ENCODE data around the gene STRAP. TPM values are rescaled to one million over a fixed set of nuclear protein-coding genes. Genes with fewer than 3 reads are reported as not detected.

The STRAP gene
- total RNA-seq, 1 donor = 69.5 TPM

DNA sequence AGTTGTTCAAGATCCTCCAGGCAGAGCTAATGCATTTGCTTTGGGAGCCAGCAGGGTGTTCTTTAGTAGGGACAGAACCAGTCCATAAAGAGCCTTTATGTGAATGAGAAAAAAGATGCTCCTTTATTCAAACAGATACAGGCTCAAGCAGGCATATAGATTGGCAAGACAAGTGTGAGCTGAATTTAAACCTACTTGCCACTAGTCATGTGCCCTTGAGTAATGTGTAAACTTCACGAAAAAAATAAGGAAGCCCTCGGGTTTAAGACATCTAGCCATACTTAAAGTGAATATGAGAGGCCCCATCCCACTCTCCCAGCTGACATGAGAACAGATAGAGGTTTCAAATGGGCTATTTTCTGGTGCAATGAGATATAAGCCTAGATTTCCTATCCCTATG is 43.1 kb upstream of the STRAP start:
- H3K27ac ChIP-seq (ENCODE audit: low read depth, low read length) = no peak overlapping the region
- H2AFZ ChIP-seq (ENCODE audit: low read length) = no peak overlapping the region
- TF ChIP-seq, protein P1, sequence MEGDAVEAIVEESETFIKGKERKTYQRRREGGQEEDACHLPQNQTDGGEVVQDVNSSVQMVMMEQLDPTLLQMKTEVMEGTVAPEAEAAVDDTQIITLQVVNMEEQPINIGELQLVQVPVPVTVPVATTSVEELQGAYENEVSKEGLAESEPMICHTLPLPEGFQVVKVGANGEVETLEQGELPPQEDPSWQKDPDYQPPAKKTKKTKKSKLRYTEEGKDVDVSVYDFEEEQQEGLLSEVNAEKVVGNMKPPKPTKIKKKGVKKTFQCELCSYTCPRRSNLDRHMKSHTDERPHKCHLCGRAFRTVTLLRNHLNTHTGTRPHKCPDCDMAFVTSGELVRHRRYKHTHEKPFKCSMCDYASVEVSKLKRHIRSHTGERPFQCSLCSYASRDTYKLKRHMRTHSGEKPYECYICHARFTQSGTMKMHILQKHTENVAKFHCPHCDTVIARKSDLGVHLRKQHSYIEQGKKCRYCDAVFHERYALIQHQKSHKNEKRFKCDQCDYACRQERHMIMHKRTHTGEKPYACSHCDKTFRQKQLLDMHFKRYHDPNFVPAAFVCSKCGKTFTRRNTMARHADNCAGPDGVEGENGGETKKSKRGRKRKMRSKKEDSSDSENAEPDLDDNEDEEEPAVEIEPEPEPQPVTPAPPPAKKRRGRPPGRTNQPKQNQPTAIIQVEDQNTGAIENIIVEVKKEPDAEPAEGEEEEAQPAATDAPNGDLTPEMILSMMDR (IDR thresholded peaks at IDR 0.05; ENCODE audit: extremely low read depth, low read depth, low read length) = no peak
- peaks cover 34% of the 10 kb centered on the region for H3K4me1 ChIP-seq (ENCODE audit: insufficient read depth, low read length)
- H3K9me3 ChIP-seq (ENCODE audit: low read depth, low read length) = no peaks in the 10 kb centered on the region
- no peak overlapping the region for H3K4me3 ChIP-seq (ENCODE audit: insufficient read depth, low read length)
- no peaks in the 10 kb centered on the region for H3K36me3 ChIP-seq (ENCODE audit: insufficient read depth, low read length)
- no peaks in the 10 kb centered on the region for H3K27me3 ChIP-seq (ENCODE audit: insufficient read depth, low read length)
- DNase-seq (ENCODE audit: insufficient read length, low spot score, missing footprints) = no peak
- H4K20me1 ChIP-seq (ENCODE audit: insufficient read depth, low read length) = no peaks in the 10 kb centered on the region
- H3K4me2 ChIP-seq (ENCODE audit: insufficient read depth, low read length) = no peak overlapping the region
- H3K79me2 ChIP-seq (ENCODE audit: insufficient read depth, low read length) = no peaks in the 10 kb centered on the region

DNA sequence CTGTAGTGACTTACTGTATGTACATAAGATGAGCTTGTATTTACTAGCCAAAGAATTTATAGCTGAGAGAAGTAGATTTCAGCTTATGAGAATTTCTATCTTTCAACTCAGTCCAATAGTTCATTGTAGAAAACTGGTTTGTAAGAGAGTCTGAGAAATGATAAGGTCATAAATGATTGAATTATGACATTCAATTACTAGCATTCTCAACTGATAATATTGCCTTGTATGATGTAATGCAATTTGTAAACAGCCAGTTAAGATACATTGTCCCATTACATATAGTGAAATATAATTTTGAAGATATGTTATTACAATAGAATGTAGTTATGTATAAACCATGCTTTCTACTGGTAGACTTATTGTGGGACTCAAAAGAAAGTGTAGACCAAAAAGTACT is 42.5 kb upstream of the STRAP start:
- Histone ChIP-seq H3K9me3 (ENCODE audit: low read depth, low read length) (no peaks in the 10 kb centered on the region), H3K4me1 (ENCODE audit: insufficient read depth, low read length) (peaks cover 34% of the 10 kb centered on the region), H2AFZ (ENCODE audit: low read length) (no peak overlapping the region), H3K4me2 (ENCODE audit: insufficient read depth, low read length) (no peak overlapping the region), H3K36me3 (ENCODE audit: insufficient read depth, low read length) (no peaks in the 10 kb centered on the region), H3K27ac (ENCODE audit: low read depth, low read length) (no peak overlapping the region), H4K20me1 (ENCODE audit: insufficient read depth, low read length) (no peaks in the 10 kb centered on the region), H3K4me3 (ENCODE audit: insufficient read depth, low read length) (no peak overlapping the region), H3K79me2 (ENCODE audit: insufficient read depth, low read length) (no peaks in the 10 kb centered on the region), H3K27me3 (ENCODE audit: insufficient read depth, low read length) (no peaks in the 10 kb centered on the region)
- DNase-seq (ENCODE audit: insufficient read length, low spot score, missing footprints) = no peak
- TF ChIP-seq, protein P1 (IDR thresholded peaks at IDR 0.05; ENCODE audit: extremely low read depth, low read depth, low read length) = no peak

DNA sequence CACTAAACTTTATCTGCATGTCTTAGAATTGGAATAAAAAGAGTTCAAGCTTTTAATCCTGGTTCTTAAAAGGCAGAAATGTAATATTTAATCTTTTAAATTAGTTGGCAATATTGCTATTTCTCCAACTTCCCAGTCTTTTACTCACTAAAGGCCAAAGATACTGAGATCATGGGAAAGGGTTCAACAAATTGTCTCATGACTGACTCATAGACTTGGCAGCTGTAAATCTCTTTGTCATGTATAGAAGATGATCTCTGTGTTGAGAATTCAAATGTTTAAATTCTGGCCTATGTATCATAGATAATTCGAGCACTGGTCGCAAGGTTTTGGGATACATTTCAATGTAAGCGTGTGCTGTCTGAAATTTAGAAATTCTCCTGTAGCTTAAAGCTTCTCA is 40.1 kb upstream of the STRAP start:
- TF ChIP-seq, protein P1 (IDR thresholded peaks at IDR 0.05; ENCODE audit: extremely low read depth, low read depth, low read length) = no peak
- Histone ChIP-seq H3K79me2 (ENCODE audit: insufficient read depth, low read length) (no peaks in the 10 kb centered on the region), H4K20me1 (ENCODE audit: insufficient read depth, low read length) (no peaks in the 10 kb centered on the region), H3K36me3 (ENCODE audit: insufficient read depth, low read length) (no peaks in the 10 kb centered on the region), H3K27me3 (ENCODE audit: insufficient read depth, low read length) (no peaks in the 10 kb centered on the region), H3K4me1 (ENCODE audit: insufficient read depth, low read length) (peaks cover 32% of the 10 kb centered on the region), H3K9me3 (ENCODE audit: low read depth, low read length) (no peaks in the 10 kb centered on the region), H3K4me2 (ENCODE audit: insufficient read depth, low read length) (peak overlapping the region; percentile 7), H2AFZ (ENCODE audit: low read length) (peak overlapping the region; percentile 25), H3K4me3 (ENCODE audit: insufficient read depth, low read length) (no peak overlapping the region), H3K27ac (ENCODE audit: low read depth, low read length) (peak overlapping the region; percentile 95)
- DNase-seq (ENCODE audit: insufficient read length, low spot score, missing footprints) = peak; percentile 72

DNA sequence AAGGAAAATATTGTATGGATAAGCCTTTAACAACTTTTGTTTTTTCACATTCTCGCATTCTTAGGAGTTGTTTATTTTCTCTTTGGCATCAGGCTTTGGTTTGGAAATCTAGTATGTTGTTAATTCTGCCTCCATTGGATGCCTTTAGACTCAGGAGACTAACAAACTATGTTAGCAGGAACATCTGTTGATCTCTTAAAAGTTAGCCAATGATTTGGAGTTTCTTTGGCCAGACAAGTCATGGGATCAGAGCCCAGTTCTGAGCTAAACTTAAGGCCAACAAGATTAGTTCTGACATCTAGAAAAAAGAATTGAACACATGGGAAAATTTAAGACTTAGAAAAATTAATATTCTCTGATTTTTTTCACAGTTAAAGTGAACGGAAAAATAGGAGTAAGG is 35.3 kb upstream of the STRAP start:
- Histone ChIP-seq H3K9me3 (ENCODE audit: low read depth, low read length) (no peaks in the 10 kb centered on the region), H3K36me3 (ENCODE audit: insufficient read depth, low read length) (no peaks in the 10 kb centered on the region), H3K4me2 (ENCODE audit: insufficient read depth, low read length) (no peak overlapping the region), H3K27me3 (ENCODE audit: insufficient read depth, low read length) (no peaks in the 10 kb centered on the region), H3K4me3 (ENCODE audit: insufficient read depth, low read length) (no peak overlapping the region), H3K4me1 (ENCODE audit: insufficient read depth, low read length) (peaks cover 9% of the 10 kb centered on the region), H2AFZ (ENCODE audit: low read length) (peak overlapping the region; percentile 44), H4K20me1 (ENCODE audit: insufficient read depth, low read length) (no peaks in the 10 kb centered on the region), H3K27ac (ENCODE audit: low read depth, low read length) (no peak overlapping the region), H3K79me2 (ENCODE audit: insufficient read depth, low read length) (no peaks in the 10 kb centered on the region)
- DNase-seq (ENCODE audit: insufficient read length, low spot score, missing footprints) = no peak
- TF ChIP-seq, protein P1 (IDR thresholded peaks at IDR 0.05; ENCODE audit: extremely low read depth, low read depth, low read length) = no peak
